CD4-positive, alpha-beta T cell treated with Interleukin-10 for 1 hour (primary cell): ENCODE data around the gene NMUR1.
A peak's percentile ranks its signal among the peaks of the same experiment; 100 is the strongest.
"Not testable (repeated sequence)": the region's sequence is repeated elsewhere in the genome, so short reads cannot be mapped to it uniquely, and the experiment has no call there.

ENCODE experiments used
- DNase-seq: peaks from one replicate; pipeline ENCODE4 v3.0.0-alpha.2; 2020

NMUR1 gene

GRCh38 chr2:231530099-231531011 is at the start of gene NMUR1:
Gene NMUR1, minus strand, starts transcription at chr2:231530445. Its CDS starts 84 bp downstream, at chr2:231530361.
- peak; percentile 80 for DNase-seq

- DNase-seq: no peak
Observed at GRCh38 chr2:231579560-231579959, 49.3 kb upstream of the NMUR1 start.

GRCh38 chr2:231578655-231579054 is 48.4 kb upstream of the NMUR1 start:
- DNase-seq: not testable (repeated sequence)

- no peak for DNase-seq
Observed at GRCh38 chr2:231576465-231576864, 46.2 kb upstream of the NMUR1 start.

- no peak for DNase-seq
Observed at GRCh38 chr2:231575612-231576256, 45.5 kb upstream of the NMUR1 start.

GRCh38 chr2:231573698-231574421 is 43.6 kb upstream of the NMUR1 start:
- no peak for DNase-seq

GRCh38 chr2:231573096-231573495 is 42.9 kb upstream of the NMUR1 start:
- DNase-seq: no peak

- DNase-seq: no peak
Observed at GRCh38 chr2:231571661-231572191, 41.5 kb upstream of the NMUR1 start.

GRCh38 chr2:231570915-231571314 is 40.7 kb upstream of the NMUR1 start:
- not testable (repeated sequence) for DNase-seq

- DNase-seq: no peak
Observed at GRCh38 chr2:231568785-231569435, 38.7 kb upstream of the NMUR1 start.

- DNase-seq: no peak
Observed at GRCh38 chr2:231568098-231568784, 38.0 kb upstream of the NMUR1 start.

- no peak for DNase-seq
Observed at GRCh38 chr2:231567159-231567558, 36.9 kb upstream of the NMUR1 start.

GRCh38 chr2:231565887-231566594 is 35.8 kb upstream of the NMUR1 start:
- no peak for DNase-seq

GRCh38 chr2:231563378-231563961 is 33.2 kb upstream of the NMUR1 start:
- peak; percentile 19 for DNase-seq

- DNase-seq: peak; percentile 85
Observed at GRCh38 chr2:231557571-231558217, 27.4 kb upstream of the NMUR1 start.

GRCh38 chr2:231556981-231557380 is 26.7 kb upstream of the NMUR1 start:
- no peak for DNase-seq

GRCh38 chr2:231556496-231556895 is 26.3 kb upstream of the NMUR1 start:
- DNase-seq: not testable (repeated sequence)

GRCh38 chr2:231554748-231555545 is 24.7 kb upstream of the NMUR1 start:
- peak; percentile 14 for DNase-seq

GRCh38 chr2:231554327-231554726 is 24.1 kb upstream of the NMUR1 start:
- DNase-seq: no peak
